ENCODE results near the gene KLF1.

KLF1 gene

GRCh38 chr19:12912571-12912970 is 25.6 kb upstream of the KLF1 start:
- Histone ChIP-seq H3K27me3 (ENCODE audit: control insufficient read depth, low read length) (no peaks in the 10 kb centered on the region), H3K9me3 (ENCODE audit: control insufficient read depth, insufficient read depth, low read length) (no peaks in the 10 kb centered on the region), H3F3A (ENCODE audit: control insufficient read depth, insufficient read depth) (no peaks in the 10 kb centered on the region), H3K4me2 (ENCODE audit: low read length) (no peak overlapping the region), H3K79me2 (ENCODE audit: control insufficient read depth, low read length) (no peaks in the 10 kb centered on the region), H3K27ac (ENCODE audit: low read depth, low read length) (no peak overlapping the region), H3K4me1 (ENCODE audit: control insufficient read depth, low read length) (no peaks in the 10 kb centered on the region), H3K4me3 (ENCODE audit: low read length) (no peak overlapping the region), H3K36me3 (ENCODE audit: control insufficient read depth, low read length) (no peaks in the 10 kb centered on the region), H4K20me1 (ENCODE audit: control insufficient read depth, insufficient read depth, low read depth, low read length) (no peaks in the 10 kb centered on the region), H3K9me2 (replicated peaks; ENCODE audit: control insufficient read depth, low read length) (no peaks in the 10 kb centered on the region)
- no peak for TF ChIP-seq EZH2phosphoT487 (IDR thresholded peaks at IDR 0.05; ENCODE audit: borderline replicate concordance, low read length)
- TF ChIP-seq CTCF (IDR thresholded peaks at IDR 0.05; ENCODE audit: low read depth, low read length, poor library complexity, severe bottlenecking): no peak

GRCh38 chr19:12907166-12907565 is 20.2 kb upstream of the KLF1 start:
- Histone ChIP-seq H3K27ac (ENCODE audit: low read depth, low read length) (no peak overlapping the region), H3K9me3 (ENCODE audit: control insufficient read depth, insufficient read depth, low read length) (no peaks in the 10 kb centered on the region), H3K4me2 (ENCODE audit: low read length) (no peak overlapping the region), H3K27me3 (ENCODE audit: control insufficient read depth, low read length) (no peaks in the 10 kb centered on the region), H3K79me2 (ENCODE audit: control insufficient read depth, low read length) (no peaks in the 10 kb centered on the region), H4K20me1 (ENCODE audit: control insufficient read depth, insufficient read depth, low read depth, low read length) (0 out of 2 replicates have a peak, but pooled peaks cover 2% of the 10 kb centered on the region), H3K36me3 (ENCODE audit: control insufficient read depth, low read length) (no peaks in the 10 kb centered on the region), H3K9me2 (replicated peaks; ENCODE audit: control insufficient read depth, low read length) (no peaks in the 10 kb centered on the region), H3K4me3 (ENCODE audit: low read length) (no peak overlapping the region), H3F3A (ENCODE audit: control insufficient read depth, insufficient read depth) (no peaks in the 10 kb centered on the region), H3K4me1 (ENCODE audit: control insufficient read depth, low read length) (no peaks in the 10 kb centered on the region)
- no peak for TF ChIP-seq CTCF (IDR thresholded peaks at IDR 0.05; ENCODE audit: low read depth, low read length, poor library complexity, severe bottlenecking)
- TF ChIP-seq EZH2phosphoT487 (IDR thresholded peaks at IDR 0.05; ENCODE audit: borderline replicate concordance, low read length): no peak

GRCh38 chr19:12899891-12900518 is 13.0 kb upstream of the KLF1 start:
- Histone ChIP-seq H3K4me3 (ENCODE audit: low read length) (no peak overlapping the region), H3K36me3 (ENCODE audit: control insufficient read depth, low read length) (peaks cover 24% of the 10 kb centered on the region), H3K27me3 (ENCODE audit: control insufficient read depth, low read length) (no peaks in the 10 kb centered on the region), H3K4me2 (ENCODE audit: low read length) (no peak overlapping the region), H3K4me1 (ENCODE audit: control insufficient read depth, low read length) (no peaks in the 10 kb centered on the region), H3K9me2 (replicated peaks; ENCODE audit: control insufficient read depth, low read length) (no peaks in the 10 kb centered on the region), H3K9me3 (ENCODE audit: control insufficient read depth, insufficient read depth, low read length) (no peaks in the 10 kb centered on the region), H3K27ac (ENCODE audit: low read depth, low read length) (no peak overlapping the region), H4K20me1 (ENCODE audit: control insufficient read depth, insufficient read depth, low read depth, low read length) (0 out of 2 replicates have a peak, but pooled peaks cover 2% of the 10 kb centered on the region), H3F3A (ENCODE audit: control insufficient read depth, insufficient read depth) (no peaks in the 10 kb centered on the region), H3K79me2 (ENCODE audit: control insufficient read depth, low read length) (no peaks in the 10 kb centered on the region)
- no peak for TF ChIP-seq EZH2phosphoT487 (IDR thresholded peaks at IDR 0.05; ENCODE audit: borderline replicate concordance, low read length)
- no peak for TF ChIP-seq CTCF (IDR thresholded peaks at IDR 0.05; ENCODE audit: low read depth, low read length, poor library complexity, severe bottlenecking)
